ENCODE data around the gene LAPTM5.

DNA sequence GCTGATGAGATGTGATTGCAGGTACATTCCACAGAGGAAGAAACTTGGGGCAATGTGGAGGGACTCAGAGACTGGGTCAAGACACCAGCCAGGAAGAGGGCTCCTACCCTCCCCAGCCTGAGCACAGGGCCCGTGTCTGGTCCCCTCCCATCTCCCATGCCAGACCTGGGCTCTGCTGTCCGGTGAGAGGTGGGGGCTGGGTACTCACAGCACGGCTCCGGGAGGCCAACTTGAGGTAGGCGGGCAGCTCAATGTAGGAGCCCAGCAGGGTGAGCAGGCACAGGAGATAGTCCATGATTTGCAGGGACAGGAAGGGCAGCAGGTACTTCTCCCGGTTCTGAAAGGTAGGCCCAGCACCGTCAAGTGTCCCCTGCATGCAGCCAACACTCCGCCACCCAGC lies 18.0 kb downstream of the LAPTM5 start:
- TF ChIP-seq, protein P1, sequence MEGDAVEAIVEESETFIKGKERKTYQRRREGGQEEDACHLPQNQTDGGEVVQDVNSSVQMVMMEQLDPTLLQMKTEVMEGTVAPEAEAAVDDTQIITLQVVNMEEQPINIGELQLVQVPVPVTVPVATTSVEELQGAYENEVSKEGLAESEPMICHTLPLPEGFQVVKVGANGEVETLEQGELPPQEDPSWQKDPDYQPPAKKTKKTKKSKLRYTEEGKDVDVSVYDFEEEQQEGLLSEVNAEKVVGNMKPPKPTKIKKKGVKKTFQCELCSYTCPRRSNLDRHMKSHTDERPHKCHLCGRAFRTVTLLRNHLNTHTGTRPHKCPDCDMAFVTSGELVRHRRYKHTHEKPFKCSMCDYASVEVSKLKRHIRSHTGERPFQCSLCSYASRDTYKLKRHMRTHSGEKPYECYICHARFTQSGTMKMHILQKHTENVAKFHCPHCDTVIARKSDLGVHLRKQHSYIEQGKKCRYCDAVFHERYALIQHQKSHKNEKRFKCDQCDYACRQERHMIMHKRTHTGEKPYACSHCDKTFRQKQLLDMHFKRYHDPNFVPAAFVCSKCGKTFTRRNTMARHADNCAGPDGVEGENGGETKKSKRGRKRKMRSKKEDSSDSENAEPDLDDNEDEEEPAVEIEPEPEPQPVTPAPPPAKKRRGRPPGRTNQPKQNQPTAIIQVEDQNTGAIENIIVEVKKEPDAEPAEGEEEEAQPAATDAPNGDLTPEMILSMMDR (IDR thresholded peaks at IDR 0.05): no peak
- TF ChIP-seq POLR2A (IDR thresholded peaks at IDR 0.05) (no peak), POLR2AphosphoS5 (IDR thresholded peaks at IDR 0.05) (no peak)
